T-helper 1 cell treated with Interleukin-12 subunit alpha and Interleukin-12 subunit beta and Interleukin-4 antibody, amounts not matched to agents 30 ng/mL and 1 ng/mL, for 36 hours (primary cell): ENCODE results near the gene AFG3L2. TPM values are rescaled to one million over a fixed set of nuclear protein-coding genes. Genes with fewer than 3 reads are reported as not detected.

Experiments used
- intact Hi-C: fragments of 100-400 bp; cut with micrococcal nuclease; formaldehyde crosslinking; loops from one replicate; pipeline ENCODE4 v1.15.1; 2024
- total RNA-seq: library from RNA; stranded (reverse); gene quantifications from 2 replicates; pipeline ENCODE4 v1.2.3, GENCODE V29; 2022

AFG3L2 gene
- total RNA-seq, 1 donor from 2014 or later, result 40.6 TPM

- intact Hi-C loops, result no loop called here
Measured at GRCh38 chr18:12282442-12283039, 94.5 kb downstream of the AFG3L2 start.

GRCh38 chr18:12281861-12282260, 95.2 kb downstream of the AFG3L2 start:
- intact Hi-C loops, result no loop called here

- intact Hi-C loops, result no loop called here
Measured at GRCh38 chr18:12279781-12280531, 97.1 kb downstream of the AFG3L2 start.

Other genes starting within 250 kb of the AFG3L2 start
- gene CIDEA, start 122.9 kb downstream of the AFG3L2 start, total RNA-seq, result not detected in 2 replicates
- 15.9 and 16.0 TPM in 2 replicates for gene TUBB6, start 69.0 kb downstream of the AFG3L2 start, total RNA-seq
- gene PRELID3A, start 30.7 kb upstream of the AFG3L2 start, total RNA-seq, result 1.1 and 2.0 TPM in 2 replicates